GM12875 (cell line): ENCODE data around the gene USP6NL.

ENCODE experiments used
- H3K4me3 ChIP-seq: one replicate; pipeline ENCODE4 v1.5.1; 2011; ENCODE audit warnings: low read depth, low read length, control low read depth
- TF ChIP-seq, protein P1 (sequence below): IDR thresholded peaks from 2 replicates; pipeline ENCODE4 v1.5.1; 2011; ENCODE audit warnings: low read depth, mild to moderate bottlenecking, control low read depth, inconsistent platforms, low read length, moderate library complexity, borderline replicate concordance; ENCODE audit not compliant: insufficient read depth

Gene USP6NL

DNA sequence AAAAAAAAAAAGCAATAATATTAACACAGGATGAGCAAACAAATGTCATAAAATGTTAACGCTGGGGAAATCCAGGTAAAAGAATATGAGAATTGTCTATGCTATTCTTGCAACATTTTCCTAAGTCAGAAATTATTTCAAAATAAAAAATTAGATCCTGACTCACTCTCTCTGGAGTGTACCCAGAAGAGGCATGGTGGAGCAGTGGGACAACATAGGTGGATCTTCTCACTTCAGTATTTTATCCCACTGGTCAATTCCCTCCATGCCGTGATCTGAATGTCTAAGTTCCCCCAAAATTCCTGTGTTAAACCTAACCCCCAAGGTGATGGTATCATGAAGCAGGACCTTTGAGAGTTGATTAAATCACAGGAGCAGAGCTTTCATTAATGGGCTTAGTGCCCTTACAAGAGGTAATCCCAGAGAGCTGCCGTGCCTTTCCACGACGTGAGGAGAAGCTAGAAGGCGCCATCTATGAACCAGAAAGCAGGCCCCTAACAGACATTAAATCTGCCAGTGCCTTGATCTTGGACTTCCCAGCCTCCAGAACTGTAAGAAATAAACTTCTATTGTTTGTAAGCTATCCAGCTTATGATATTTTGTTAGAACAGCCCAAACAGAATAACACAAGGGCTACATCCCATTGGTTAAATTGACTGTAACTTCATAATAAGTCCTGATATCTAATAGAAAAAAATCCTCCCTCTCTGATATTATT is 35.2 kb downstream of the USP6NL start:
- TF ChIP-seq, protein P1, sequence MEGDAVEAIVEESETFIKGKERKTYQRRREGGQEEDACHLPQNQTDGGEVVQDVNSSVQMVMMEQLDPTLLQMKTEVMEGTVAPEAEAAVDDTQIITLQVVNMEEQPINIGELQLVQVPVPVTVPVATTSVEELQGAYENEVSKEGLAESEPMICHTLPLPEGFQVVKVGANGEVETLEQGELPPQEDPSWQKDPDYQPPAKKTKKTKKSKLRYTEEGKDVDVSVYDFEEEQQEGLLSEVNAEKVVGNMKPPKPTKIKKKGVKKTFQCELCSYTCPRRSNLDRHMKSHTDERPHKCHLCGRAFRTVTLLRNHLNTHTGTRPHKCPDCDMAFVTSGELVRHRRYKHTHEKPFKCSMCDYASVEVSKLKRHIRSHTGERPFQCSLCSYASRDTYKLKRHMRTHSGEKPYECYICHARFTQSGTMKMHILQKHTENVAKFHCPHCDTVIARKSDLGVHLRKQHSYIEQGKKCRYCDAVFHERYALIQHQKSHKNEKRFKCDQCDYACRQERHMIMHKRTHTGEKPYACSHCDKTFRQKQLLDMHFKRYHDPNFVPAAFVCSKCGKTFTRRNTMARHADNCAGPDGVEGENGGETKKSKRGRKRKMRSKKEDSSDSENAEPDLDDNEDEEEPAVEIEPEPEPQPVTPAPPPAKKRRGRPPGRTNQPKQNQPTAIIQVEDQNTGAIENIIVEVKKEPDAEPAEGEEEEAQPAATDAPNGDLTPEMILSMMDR: no peak
- no peak overlapping the region for H3K4me3 ChIP-seq

DNA sequence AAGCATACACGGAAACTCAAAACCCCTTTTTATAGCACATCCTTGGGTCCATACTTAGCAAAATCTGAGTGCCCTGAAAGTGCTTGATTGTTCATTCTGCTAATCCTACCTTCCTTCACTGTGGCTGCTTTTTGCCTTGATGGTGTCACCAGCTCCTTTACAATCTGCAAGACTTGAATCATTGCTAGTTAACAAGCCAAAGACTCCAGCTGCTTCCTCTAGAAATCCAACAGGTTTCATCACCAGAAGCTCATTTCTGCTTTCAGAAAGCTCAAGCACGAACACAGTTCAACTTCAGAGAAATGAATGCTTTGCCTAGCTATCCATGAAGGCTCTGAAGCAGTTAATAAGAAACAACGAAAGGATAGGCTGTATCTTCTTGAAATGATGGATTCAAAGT is 38.0 kb downstream of the USP6NL start:
- H3K4me3 ChIP-seq: no peak overlapping the region
- TF ChIP-seq, protein P1: no peak

DNA sequence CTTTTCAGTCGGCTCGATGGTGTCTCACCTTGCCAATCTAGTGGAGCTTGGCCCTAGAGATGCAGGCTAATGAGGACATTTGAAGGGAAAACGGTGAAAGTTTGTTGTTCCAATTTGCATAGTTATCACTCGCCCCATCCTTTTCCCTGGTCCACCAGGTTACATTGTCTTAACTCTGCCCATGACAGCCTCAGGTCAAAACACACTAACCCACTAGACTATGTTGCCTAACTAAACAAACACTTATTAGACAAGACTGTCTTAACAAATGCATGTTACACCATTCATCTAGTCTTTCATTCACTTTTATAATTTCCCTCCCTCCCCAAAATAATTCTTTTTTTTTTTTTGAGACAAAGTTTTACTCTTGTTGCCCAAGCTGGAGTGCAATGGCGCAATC is 40.7 kb downstream of the USP6NL start:
- TF ChIP-seq, protein P1: no peak
- H3K4me3 ChIP-seq: no peak overlapping the region

DNA sequence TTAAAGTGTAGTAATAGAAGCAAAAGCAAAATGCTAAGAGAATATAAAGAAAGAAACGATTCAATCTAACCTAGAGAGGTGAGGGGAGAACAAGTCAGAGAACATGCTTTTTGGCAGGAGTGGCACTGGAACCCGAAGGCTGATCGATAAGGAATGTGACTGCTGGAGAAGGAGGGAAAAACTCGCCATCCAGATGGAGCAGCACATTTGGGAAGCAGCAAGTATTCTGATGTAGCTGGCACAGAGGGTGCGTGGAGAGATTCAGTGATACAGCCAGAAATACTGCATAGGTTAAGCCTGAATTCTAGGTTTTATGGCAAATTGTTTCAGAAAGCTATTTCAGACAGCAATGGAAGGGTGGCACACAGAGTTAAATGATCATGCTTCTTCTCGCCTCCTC is 42.0 kb downstream of the USP6NL start:
- no peak overlapping the region for H3K4me3 ChIP-seq
- TF ChIP-seq, protein P1: no peak

DNA sequence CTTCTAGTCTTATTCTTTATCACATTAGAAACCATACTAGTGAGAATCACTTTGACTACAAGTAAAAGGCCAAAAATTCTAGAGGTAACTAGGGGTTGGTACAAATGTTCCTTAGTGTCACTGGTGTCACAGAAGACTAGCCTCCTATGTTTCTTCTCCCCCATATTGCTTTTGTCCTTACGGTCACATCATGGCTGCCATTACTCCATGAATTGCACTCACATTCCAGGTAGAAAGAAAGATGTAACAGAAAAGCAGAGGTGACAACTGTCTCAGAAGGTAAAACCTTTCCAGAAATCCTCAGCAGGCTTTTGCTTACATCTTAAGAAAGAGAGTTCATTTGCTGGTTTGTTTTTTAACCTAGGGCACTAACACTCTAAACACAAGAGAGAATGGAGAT is 42.9 kb downstream of the USP6NL start:
- no peak overlapping the region for H3K4me3 ChIP-seq
- TF ChIP-seq, protein P1: no peak

DNA sequence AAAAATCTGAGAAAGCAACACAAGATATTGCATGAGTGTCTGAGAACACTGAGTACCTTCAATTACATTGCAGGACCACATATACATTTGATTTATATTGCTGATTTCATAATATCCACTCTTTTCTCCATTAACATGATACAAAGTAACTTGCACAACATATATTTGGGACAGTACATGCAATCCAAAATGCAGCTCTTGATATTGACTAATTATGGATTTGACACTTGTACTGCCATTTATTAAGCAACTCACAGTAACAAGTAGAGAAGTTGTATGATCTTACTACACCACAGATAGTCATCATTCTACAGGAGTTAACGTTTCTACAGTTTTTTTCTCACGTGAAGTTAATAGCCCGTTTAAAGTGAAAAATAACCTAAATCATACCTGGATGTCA is 46.7 kb downstream of the USP6NL start:
- TF ChIP-seq, protein P1: no peak
- no peak overlapping the region for H3K4me3 ChIP-seq

DNA sequence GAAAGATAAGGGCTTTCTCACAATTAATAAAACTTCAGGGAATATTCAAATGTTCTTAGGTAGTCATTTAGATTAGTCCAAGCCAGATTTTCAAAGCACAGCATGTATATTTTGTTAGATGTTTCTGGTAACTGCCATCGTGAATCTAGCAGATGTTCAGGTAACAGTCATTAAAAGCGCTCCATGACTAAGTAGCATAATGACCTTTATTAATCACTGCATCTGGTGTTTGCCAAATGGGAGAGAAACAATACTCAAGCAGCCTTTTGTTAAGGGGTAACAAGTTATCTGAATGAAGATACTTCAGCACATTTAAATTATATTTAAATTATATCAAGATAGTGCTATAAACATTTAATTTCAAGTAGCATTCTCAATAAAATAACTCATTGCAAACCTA is 47.5 kb downstream of the USP6NL start:
- TF ChIP-seq, protein P1: no peak
- H3K4me3 ChIP-seq: no peak overlapping the region
